H9 (cell line): Measurements from ENCODE around the gene KRTAP11-1. TPM values are rescaled to one million over a fixed set of nuclear protein-coding genes. Genes with fewer than 3 reads are reported as not detected.

Source experiments
- DNase-seq: peaks from one replicate; pipeline ENCODE4 v3.0.0-alpha.2; 2017
- H2AFZ ChIP-seq: one replicate; pipeline ENCODE4 v1.6.1; 2013; ENCODE audit warnings: mild to moderate bottlenecking, low read length, control low read depth, moderate library complexity
- H2AK5ac ChIP-seq: 2 replicates; pipeline ENCODE4 v1.6.1; 2013; ENCODE audit warnings: low read length, control low read depth, mixed read lengths; ENCODE audit not compliant: insufficient read length
- H2BK120ac ChIP-seq: one replicate; pipeline ENCODE4 v1.6.1; 2013; ENCODE audit warnings: low read depth, mild to moderate bottlenecking, low read length, control low read depth, inconsistent platforms; ENCODE audit not compliant: poor library complexity, severe bottlenecking
- H2BK12ac ChIP-seq: 2 replicates; pipeline ENCODE4 v1.6.1; 2013; ENCODE audit warnings: low read length, control low read depth, mixed read lengths, low read depth; ENCODE audit not compliant: insufficient read length
- H2BK15ac ChIP-seq: 2 replicates; pipeline ENCODE4 v1.6.1; 2013; ENCODE audit warnings: low read depth, low read length, control low read depth
- H2BK20ac ChIP-seq: one replicate; pipeline ENCODE4 v1.6.1; 2013; ENCODE audit warnings: low read depth, mild to moderate bottlenecking, low read length, control low read depth, inconsistent platforms; ENCODE audit not compliant: poor library complexity, severe bottlenecking
- H2BK5ac ChIP-seq: 2 replicates; pipeline ENCODE4 v1.6.1; 2013; ENCODE audit warnings: low read length, control low read depth, mixed read lengths; ENCODE audit not compliant: insufficient read length
- H3K14ac ChIP-seq: 2 replicates; pipeline ENCODE4 v1.6.1; 2013; ENCODE audit warnings: low read length, control low read depth; ENCODE audit not compliant: insufficient read depth
- H3K18ac ChIP-seq: 2 replicates; pipeline ENCODE4 v1.6.1; 2013; ENCODE audit warnings: low read depth, mild to moderate bottlenecking, mixed read lengths, low read length, control low read depth; ENCODE audit not compliant: insufficient read length
- H3K23ac ChIP-seq: 2 replicates; pipeline ENCODE4 v1.6.1; 2013; ENCODE audit warnings: low read length, control low read depth, mixed read lengths, low read depth; ENCODE audit not compliant: insufficient read length
- H3K23me2 ChIP-seq: 2 replicates; pipeline ENCODE4 v1.6.1; 2013; ENCODE audit warnings: low read depth, mild to moderate bottlenecking, mixed read lengths, low read length, control low read depth; ENCODE audit not compliant: insufficient read length, poor library complexity, severe bottlenecking
- H3K27ac ChIP-seq: 2 replicates; pipeline ENCODE4 v1.5.1; 2013; ENCODE audit warnings: low read length, control low read depth, mixed read lengths, low read depth; ENCODE audit not compliant: insufficient read length
- H3K27me3 ChIP-seq: 2 replicates; pipeline ENCODE4 v1.6.1; 2013; ENCODE audit warnings: low read length, control low read depth, inconsistent platforms; ENCODE audit not compliant: insufficient read depth
- H3K4ac ChIP-seq: 2 replicates; pipeline ENCODE4 v1.6.1; 2013; ENCODE audit warnings: low read depth, mild to moderate bottlenecking, control low read depth, inconsistent platforms, low read length, moderate library complexity
- H3K4me1 ChIP-seq: 2 replicates; pipeline ENCODE4 v1.6.1; 2013; ENCODE audit warnings: low read length, control low read depth, inconsistent platforms; ENCODE audit not compliant: insufficient read depth
- H3K4me2 ChIP-seq: 2 replicates; pipeline ENCODE4 v1.6.1; 2013; ENCODE audit warnings: low read length, control low read depth, mixed read lengths; ENCODE audit not compliant: insufficient read length, insufficient read depth
- H3K56ac ChIP-seq: 2 replicates; pipeline ENCODE4 v1.6.1; 2013; ENCODE audit warnings: low read depth, mild to moderate bottlenecking, mixed read lengths, low read length, control low read depth; ENCODE audit not compliant: insufficient read length
- H3K79me1 ChIP-seq: 2 replicates; pipeline ENCODE4 v1.6.1; 2013; ENCODE audit warnings: low read depth, mild to moderate bottlenecking, moderate library complexity, low read length, control low read depth, inconsistent platforms; ENCODE audit not compliant: insufficient read depth, poor library complexity, severe bottlenecking
- H3K79me2 ChIP-seq: 2 replicates; pipeline ENCODE4 v1.6.1; 2013; ENCODE audit warnings: low read length, control low read depth, inconsistent platforms; ENCODE audit not compliant: insufficient read depth
- H3K9ac ChIP-seq: 2 replicates; pipeline ENCODE4 v1.6.1; 2013; ENCODE audit warnings: low read length, control low read depth, mixed read lengths; ENCODE audit not compliant: insufficient read length; ENCODE audit errors: extremely low read depth
- H3K9me3 ChIP-seq: one replicate; pipeline ENCODE4 v1.6.1; 2013; ENCODE audit warnings: low read depth, low read length, inconsistent platforms; ENCODE audit not compliant: control insufficient read depth
- H3T11ph ChIP-seq: one replicate; pipeline ENCODE4 v1.6.1; 2013; ENCODE audit warnings: mild to moderate bottlenecking, low read length, control low read depth, inconsistent platforms
- H4K20me1 ChIP-seq: one replicate; pipeline ENCODE4 v1.6.1; 2013; ENCODE audit not compliant: control insufficient read depth, insufficient read length, insufficient read depth
- H4K5ac ChIP-seq: 2 replicates; pipeline ENCODE4 v1.6.1; 2013; ENCODE audit warnings: low read depth, mild to moderate bottlenecking, mixed read lengths, low read length, control low read depth; ENCODE audit not compliant: insufficient read length
- H4K8ac ChIP-seq: replicated peaks from 2 replicates; pipeline ENCODE4 v1.6.1; 2013; ENCODE audit warnings: low read length, control low read depth, mixed read lengths, low read depth; ENCODE audit not compliant: insufficient read length
- H4K91ac ChIP-seq: 2 replicates; pipeline ENCODE4 v1.6.1; 2013; ENCODE audit warnings: low read depth, mild to moderate bottlenecking, moderate library complexity, mixed read lengths, low read length, control low read depth; ENCODE audit not compliant: insufficient read length
- H3K27ac Mint-ChIP-seq, 3 experiments: 2 replicates in 2 of 3; 3 replicates in 1 of 3; pipeline ENCODE4 v1.8.0; 2020 to 2021; ENCODE audit warnings: mixed read lengths in 3 of 3, mild to moderate bottlenecking in 1 of 3, moderate library complexity in 1 of 3
- H3K27me3 Mint-ChIP-seq: 2 replicates; pipeline ENCODE4 v1.8.0; 2021; ENCODE audit warnings: low read depth, mild to moderate bottlenecking, moderate library complexity, mixed read lengths
- H3K36me3 Mint-ChIP-seq, 3 experiments: 2 replicates in 2 of 3; 3 replicates in 1 of 3; pipeline ENCODE4 v1.8.0; 2020 to 2021; ENCODE audit warnings: low read depth in 3 of 3, mixed read lengths in 3 of 3; ENCODE audit not compliant: insufficient read depth in 1 of 3
- H3K4me1 Mint-ChIP-seq, 2 experiments: 2 replicates each; pipeline ENCODE4 v1.8.0; 2020; ENCODE audit warnings: mixed read lengths in 2 of 2
- H3K4me3 Mint-ChIP-seq, 2 experiments: 2 replicates in 1 of 2; 3 replicates in 1 of 2; pipeline ENCODE4 v1.8.0; 2020 to 2021; ENCODE audit warnings: mild to moderate bottlenecking in 2 of 2, mixed read lengths in 2 of 2, moderate library complexity in 1 of 2
- H3K9me3 Mint-ChIP-seq, 2 experiments: 2 replicates in 1 of 2; 3 replicates in 1 of 2; pipeline ENCODE4 v1.8.0; 2020; ENCODE audit warnings: mild to moderate bottlenecking in 2 of 2, mixed read lengths in 2 of 2, moderate library complexity in 1 of 2
- CTCF ChIP-seq: fragments of 200-600 bp; sonication (generic); conservative IDR thresholded peaks from 3 replicates; pipeline ENCODE4 v1.8.0; 2021; ENCODE audit warnings: antibody characterized with exemption, mild to moderate bottlenecking
- WGBS: extraction: QIAGEN DNeasy Blood & Tissue Kit; methylation state at CpG from one replicate; pipeline ENCODE4 v1.1.7; 2013; ENCODE audit warnings: missing lambda C conversion rate, low lambda C conversion rate, mixed read lengths; ENCODE audit not compliant: insufficient read length; ENCODE audit errors: extremely low coverage; 5-methylcytosine and 5-hydroxymethylcytosine counted together
- total RNA-seq: library from RNA; stranded (reverse); gene quantifications from 2 replicates; pipeline ENCODE4 v1.2.1, GENCODE V29; 2021

Gene KRTAP11-1
- total RNA-seq, 1 experiment from 2014 or later: not detected

- Histone ChIP-seq H3K56ac (no peak overlapping the region), H2BK5ac (no peak overlapping the region), H3K79me2 (no peaks in the 10 kb centered on the region), H2AK5ac (no peak overlapping the region), H3K79me1 (no peaks in the 10 kb centered on the region), H3K23ac (no peak overlapping the region), H3K23me2 (no peaks in the 10 kb centered on the region), H3K18ac (no peak overlapping the region), H2BK20ac (no peak overlapping the region), H3K14ac (no peak overlapping the region), H2AFZ (no peak overlapping the region), H3K9ac (no peak overlapping the region), H3K4me2 (no peak overlapping the region), H4K20me1 (no peaks in the 10 kb centered on the region), H3K4me1 (no peaks in the 10 kb centered on the region), H2BK12ac (no peak overlapping the region), H3K4ac (no peak overlapping the region), H3K27me3 (no peaks in the 10 kb centered on the region), H2BK15ac (no peak overlapping the region), H4K5ac (no peak overlapping the region), H4K8ac (no peak overlapping the region), H2BK120ac (no peak overlapping the region), H3T11ph (no peak overlapping the region), H3K27ac (no peak overlapping the region), H4K91ac (no peak overlapping the region), H3K9me3 (no peaks in the 10 kb centered on the region)
- WGBS: no CpG with 5 or more reads among the region's 6 CpGs
- no peak overlapping the region for H3K4me3 Mint-ChIP-seq
- no peaks in the 10 kb centered on the region for H3K4me1 Mint-ChIP-seq
- DNase-seq: peak; percentile 53
- peak; percentile 83 for TF ChIP-seq CTCF
- H3K27me3 Mint-ChIP-seq: no peaks in the 10 kb centered on the region
- H3K36me3 Mint-ChIP-seq: no peaks in the 10 kb centered on the region
- H3K27ac Mint-ChIP-seq: no peak overlapping the region
- peaks cover 5% of the 10 kb centered on the region in 2 experiments for H3K9me3 Mint-ChIP-seq
Observed at GRCh38 chr21:30831194-30831765, 50.1 kb downstream of the KRTAP11-1 start.

Other genes with a start within 250 kb of the KRTAP11-1 start
- gene KRTAP20-2, start 246.4 kb downstream of the KRTAP11-1 start, total RNA-seq: not detected in 2 replicates
- not detected in 2 replicates for gene KRTAP20-3, start 238.7 kb downstream of the KRTAP11-1 start, total RNA-seq
- gene KRTAP21-3, start 162.8 kb downstream of the KRTAP11-1 start, total RNA-seq: not detected in 2 replicates
- not detected in 2 replicates for gene KRTAP21-2, start 134.3 kb downstream of the KRTAP11-1 start, total RNA-seq
- not detected in 2 replicates for gene KRTAP21-1, start 126.2 kb downstream of the KRTAP11-1 start, total RNA-seq
- not detected in 2 replicates for gene KRTAP8-1, start 68.3 kb downstream of the KRTAP11-1 start, total RNA-seq
- gene KRTAP7-1, start 51.8 kb downstream of the KRTAP11-1 start, total RNA-seq: not detected in 2 replicates
- gene KRTAP19-8, start 156.9 kb upstream of the KRTAP11-1 start, total RNA-seq: not detected in 2 replicates